NCI-H1092 (cell line): ENCODE measurements around the gene MBD3L3.
"Not testable (repeated sequence)": the region's sequence is repeated elsewhere in the genome, so short reads cannot be mapped to it uniquely, and the experiment has no call there.

Experiments
- DNase-seq: peaks from one replicate; lab custom pipeline; 2025; lab: John Stamatoyannopoulos, UW

Gene MBD3L3

GRCh38 chr19:7058576-7058975 lies at the start of gene MBD3L3:
TSS of gene MBD3L3 (minus strand) at chr19:7058676. CDS start at chr19:7058605, 71 bp downstream.
- not testable (repeated sequence) for DNase-seq

GRCh38 chr19:7106711-7107657 lies 48.5 kb upstream of the MBD3L3 start:
- DNase-seq, result no peak

GRCh38 chr19:7104747-7105447 lies 46.4 kb upstream of the MBD3L3 start:
- DNase-seq, result no peak

- DNase-seq, result no peak
Measured at GRCh38 chr19:7101498-7102253, 43.2 kb upstream of the MBD3L3 start.

- DNase-seq, result no peak
Measured at GRCh38 chr19:7099597-7099921, 41.1 kb upstream of the MBD3L3 start.

GRCh38 chr19:7098701-7099596 lies 40.5 kb upstream of the MBD3L3 start:
- DNase-seq, result peak; percentile 96

GRCh38 chr19:7098096-7098495 lies 39.6 kb upstream of the MBD3L3 start:
- no peak for DNase-seq

GRCh38 chr19:7088999-7089398 lies 30.5 kb upstream of the MBD3L3 start:
- DNase-seq, result no peak

GRCh38 chr19:7083076-7083956 lies 24.8 kb upstream of the MBD3L3 start:
- no peak for DNase-seq

GRCh38 chr19:7078008-7078407 lies 19.5 kb upstream of the MBD3L3 start:
- no peak for DNase-seq

- DNase-seq, result no peak
Measured at GRCh38 chr19:7076151-7076550, 17.7 kb upstream of the MBD3L3 start.

- no peak for DNase-seq
Measured at GRCh38 chr19:7074705-7075282, 16.3 kb upstream of the MBD3L3 start.

GRCh38 chr19:7072541-7072940 lies 14.1 kb upstream of the MBD3L3 start:
- DNase-seq, result no peak

GRCh38 chr19:7069904-7070226 lies 11.4 kb upstream of the MBD3L3 start:
- no peak for DNase-seq

GRCh38 chr19:7069042-7069903 lies 10.8 kb upstream of the MBD3L3 start, which contains the start of gene ZNF557:
TSS of gene ZNF557 (plus strand) at chr19:7069703. CDS start at chr19:7075075, 5,372 bp downstream.
- DNase-seq, result peak; percentile 93

- no peak for DNase-seq
Measured at GRCh38 chr19:7068599-7068998, 10.1 kb upstream of the MBD3L3 start.

- DNase-seq, result no peak
Measured at GRCh38 chr19:7067716-7068115, 9.2 kb upstream of the MBD3L3 start.

GRCh38 chr19:7067122-7067521 lies 8.6 kb upstream of the MBD3L3 start:
- DNase-seq, result peak; percentile 34

- DNase-seq, result no peak
Measured at GRCh38 chr19:7063764-7064418, 5.4 kb upstream of the MBD3L3 start.
